ENCODE results near the gene ERCC1.

Gene ERCC1

DNA sequence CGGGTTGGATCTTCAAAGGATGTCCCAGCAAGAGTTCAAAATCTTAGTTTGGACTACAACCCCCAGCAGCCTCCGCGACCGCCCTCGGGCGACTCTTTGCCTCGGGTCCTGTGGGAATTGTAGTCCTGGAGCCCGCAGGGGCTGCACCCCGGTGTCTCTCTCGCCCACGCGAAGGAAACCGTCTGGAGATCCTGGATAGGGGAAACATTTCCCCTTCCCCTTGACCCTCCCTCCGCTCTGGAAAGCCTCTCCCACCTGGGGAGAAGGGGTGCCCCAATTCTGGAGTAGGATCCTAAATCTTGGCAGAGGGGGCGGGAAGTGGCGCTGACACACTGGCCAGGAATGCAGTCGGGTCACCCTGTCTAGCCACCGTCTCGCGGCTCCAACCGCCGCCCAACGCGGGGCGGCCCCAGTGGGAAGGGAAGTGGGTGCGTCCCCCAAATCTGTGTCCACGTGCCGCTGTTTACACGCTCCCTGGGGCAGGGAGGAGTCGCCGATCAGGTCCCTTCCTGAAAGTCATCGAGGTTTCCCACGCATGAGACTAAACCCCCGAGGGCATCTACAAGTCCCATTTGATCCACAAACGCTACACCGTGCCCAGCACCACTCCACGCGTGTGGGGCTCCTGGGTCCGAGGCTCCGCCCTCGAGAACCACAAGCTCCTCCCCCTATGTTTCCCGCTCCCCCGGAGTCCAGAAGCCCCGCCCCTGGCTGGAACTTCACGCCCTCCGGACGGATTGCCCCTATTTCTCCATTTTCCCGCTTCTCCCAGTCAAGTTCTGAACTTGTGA lies 18.1 kb downstream of the ERCC1 start:
- DNase-seq (ENCODE audit: low read depth): peak; percentile 80

DNA sequence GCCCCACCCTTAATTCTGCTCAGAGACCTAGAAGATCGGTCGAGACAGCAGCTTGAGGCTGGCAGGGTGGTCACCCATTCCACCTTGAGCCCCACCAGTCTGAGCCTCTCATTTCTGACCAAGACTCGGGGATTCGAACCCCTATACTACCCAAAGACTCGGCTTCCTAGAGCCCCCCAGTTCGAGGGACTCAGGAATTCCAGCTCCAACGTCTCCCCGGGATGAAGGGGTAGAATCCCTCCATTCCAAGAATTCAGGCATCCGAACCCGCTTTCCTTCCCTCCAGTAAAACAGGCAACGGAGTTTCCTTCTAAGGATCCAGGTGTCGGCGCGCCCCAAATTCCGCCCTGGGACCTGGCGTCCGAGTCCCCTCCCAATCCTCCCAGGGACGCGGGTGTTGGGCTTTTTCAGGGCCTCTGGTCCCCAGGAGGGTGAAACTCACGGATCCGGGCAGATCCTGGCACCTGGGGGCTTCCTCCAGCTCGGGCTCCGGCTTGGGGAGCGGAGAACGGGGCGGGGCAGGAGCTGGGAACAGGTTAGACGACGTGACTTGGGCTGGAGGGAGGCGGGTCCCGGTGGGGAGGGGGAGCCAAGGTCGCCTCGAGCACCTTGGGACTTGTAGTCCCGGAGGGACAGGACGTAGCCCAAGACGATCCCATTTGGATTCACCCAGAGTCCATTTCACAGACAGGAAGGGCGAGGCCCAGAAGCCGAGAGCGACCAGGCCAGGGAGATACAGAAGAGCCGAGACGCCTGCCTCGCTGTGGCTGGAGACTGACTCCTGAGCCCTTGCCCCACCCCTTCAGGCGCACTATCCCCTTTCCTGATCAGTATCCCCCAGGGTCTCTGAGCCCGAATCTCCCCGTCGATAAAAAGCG lies 18.9 kb downstream of the ERCC1 start, which contains the start of gene PPP1R13L:
Gene PPP1R13L (minus strand): TSS at position 513 of the 878 bp plus-strand sequence. CDS start 6,751 bp downstream, outside the sequence.
- no peak for DNase-seq (ENCODE audit: low read depth)

DNA sequence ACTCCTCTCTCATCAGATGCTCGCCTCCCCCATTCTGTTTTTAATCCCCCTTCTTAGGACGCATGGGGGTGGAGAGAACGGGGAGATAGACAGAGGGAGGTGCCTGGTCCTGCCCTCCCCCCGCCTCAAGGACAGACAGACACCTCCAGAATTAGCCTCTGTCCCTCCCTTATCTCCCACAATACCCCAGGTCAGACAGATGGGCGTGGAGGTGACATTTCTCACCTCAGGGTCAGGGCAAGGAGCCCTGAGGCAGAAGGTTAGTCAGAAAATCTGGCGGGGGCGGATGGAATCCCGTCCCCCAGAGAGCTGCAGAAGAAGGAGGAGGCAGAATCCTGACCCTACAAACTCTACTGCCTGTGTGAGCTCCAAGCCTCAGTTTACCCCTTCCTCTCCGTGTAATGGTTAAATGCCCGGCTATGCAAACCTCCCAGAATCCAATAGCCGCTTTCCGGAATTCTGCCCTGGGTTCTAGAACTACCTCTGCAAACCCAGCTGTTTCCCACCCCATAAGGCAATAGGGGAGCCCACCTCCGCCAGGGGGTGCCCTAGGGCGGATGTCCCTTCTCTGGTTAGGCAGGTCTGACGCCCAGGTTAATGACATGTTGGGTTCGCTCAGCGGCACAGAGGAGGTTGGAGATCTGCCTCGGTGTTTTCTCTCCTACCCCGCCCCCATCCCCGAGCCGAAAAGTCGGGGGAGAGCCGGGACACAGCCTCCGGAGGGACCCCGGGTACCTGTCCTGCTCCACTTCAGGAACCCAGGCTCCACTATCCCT lies 19.7 kb downstream of the ERCC1 start:
- DNase-seq (ENCODE audit: low read depth): peak; percentile 50

DNA sequence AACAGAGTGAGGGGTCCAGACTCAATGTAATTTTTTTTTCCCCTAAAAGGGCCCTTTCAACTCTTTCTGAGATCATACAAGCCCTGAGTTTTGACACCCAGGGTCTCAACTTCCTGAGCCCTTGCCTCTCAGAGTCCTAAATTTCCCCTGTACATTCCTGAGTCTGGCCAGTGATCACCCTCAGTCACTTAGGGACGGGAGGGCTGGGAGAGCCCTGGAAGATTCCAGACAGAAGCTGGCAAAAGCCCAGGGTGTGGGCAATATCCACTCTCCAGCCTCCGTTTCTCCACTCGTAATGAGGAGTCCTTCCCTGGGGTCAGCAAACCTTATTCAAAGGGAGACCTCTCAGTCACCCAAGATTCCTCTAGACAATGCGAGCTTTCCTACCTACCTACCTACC lies 20.4 kb downstream of the ERCC1 start:
- no peak for DNase-seq (ENCODE audit: low read depth)

DNA sequence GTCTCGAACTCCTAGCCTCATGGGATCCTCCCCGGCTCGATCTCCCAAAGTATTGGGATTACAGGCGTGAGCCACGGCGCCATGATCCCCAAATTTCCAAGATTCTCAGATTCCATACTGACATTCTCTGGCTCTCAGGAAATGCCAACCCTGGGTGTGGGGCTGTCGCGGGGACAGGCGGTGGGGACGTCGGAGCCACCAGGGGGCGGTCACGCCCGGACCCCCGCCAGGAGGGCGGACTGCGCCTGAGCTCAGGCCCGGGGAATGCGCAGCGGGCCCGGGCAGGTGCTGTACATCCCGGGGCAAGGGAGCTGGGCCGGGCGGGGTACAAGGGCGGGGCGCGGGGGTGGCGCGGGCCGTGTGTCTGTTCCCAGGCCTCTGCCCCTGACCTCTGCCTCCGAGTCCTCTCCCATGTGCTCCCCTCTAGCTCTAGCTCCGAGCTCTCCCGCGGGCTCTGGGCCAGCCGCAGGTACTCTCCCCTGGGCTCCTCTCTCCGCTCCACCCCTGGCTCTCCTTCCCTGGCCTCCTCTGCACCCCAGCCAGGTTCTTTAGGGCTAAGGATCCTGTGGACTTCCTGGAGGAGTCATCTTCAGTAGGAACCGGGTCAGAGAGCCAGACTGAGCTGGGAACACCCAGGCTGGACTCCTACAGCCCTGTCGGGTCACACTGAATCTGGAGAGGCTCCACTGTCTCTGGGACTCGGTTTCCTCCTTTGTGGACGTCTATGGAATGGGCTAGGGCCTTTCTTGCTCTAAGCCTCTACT lies 21.2 kb downstream of the ERCC1 start:
- no peak for DNase-seq (ENCODE audit: low read depth)

DNA sequence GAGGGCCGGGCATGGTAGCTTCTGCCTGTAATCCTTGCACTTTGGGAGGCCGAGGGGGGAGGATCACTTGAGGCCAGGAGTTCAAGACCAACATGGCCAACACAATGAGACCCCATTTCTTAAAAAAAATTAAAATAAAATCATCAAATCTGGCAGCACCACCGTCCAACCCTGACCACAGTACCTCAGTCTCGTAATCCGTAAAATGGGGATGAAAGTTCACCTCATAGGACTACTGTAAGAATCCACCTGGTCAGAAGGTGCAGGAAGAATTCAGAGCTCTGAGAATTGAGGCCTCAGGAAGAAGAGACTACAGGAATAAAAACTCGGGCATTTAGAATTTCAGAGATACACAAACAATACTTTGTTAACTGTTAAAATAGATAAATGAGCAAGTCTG lies 21.9 kb downstream of the ERCC1 start:
- DNase-seq (ENCODE audit: low read depth): no peak

DNA sequence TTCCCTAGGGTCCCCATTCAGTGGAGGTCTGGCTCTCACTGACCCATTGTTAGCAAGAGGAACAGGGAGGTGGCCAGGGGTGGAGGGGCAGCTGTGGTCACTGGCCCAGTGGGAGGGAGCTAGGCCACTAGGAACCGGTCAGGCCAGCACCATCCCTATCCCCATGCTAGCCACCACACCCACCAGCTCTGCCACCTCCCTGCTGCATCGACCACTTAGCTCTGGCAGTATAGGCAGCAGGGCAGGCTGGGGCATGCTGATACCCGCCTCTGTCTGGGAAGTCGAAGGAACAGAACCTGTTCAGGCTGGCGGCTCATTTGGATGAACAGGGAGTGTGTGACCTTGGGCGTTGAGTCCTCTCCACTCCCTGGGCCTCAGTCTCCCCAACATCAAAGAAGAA lies 23.5 kb downstream of the ERCC1 start:
- no peak for DNase-seq (ENCODE audit: low read depth)

DNA sequence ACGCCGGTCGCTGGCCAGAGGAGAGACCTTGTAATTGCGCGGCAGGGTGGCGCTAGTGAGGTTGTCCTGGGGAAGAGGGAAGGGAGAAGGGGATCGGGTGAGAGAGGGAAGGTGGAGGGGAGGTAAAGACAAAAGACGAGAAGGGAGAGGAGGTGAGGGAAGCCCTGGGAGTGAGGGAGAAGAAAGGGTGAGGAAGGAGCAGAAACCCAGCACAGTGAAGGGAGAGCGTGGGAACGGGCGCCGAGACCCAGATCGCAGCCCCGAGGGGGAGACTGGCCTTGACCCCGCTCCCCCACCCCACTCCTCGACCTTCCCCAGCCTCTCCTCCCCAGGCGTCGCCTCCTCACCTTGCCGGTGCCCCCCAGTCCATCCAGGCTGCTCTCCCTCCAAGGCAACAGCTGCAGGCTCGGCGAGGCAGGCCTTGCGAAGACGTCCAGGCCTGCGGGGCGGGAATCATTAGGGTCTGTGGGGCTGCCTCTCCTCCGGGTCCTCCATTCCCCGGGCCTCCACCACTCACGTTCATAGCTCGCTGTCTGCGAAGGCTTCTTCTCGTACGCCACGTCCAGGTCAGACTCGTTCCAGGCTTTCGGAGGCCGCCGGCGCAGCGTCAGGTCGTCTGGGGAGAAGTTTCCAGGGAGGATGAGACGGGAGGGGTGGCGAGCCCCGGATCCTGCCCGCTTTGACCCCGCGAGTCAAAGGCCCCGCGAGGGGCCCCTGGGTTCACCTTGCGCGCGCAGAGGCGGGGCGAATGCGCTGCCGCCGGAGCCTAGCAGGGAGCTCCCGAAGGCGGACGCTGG lies 27.7 kb downstream of the ERCC1 start:
- DNase-seq (ENCODE audit: low read depth): no peak

DNA sequence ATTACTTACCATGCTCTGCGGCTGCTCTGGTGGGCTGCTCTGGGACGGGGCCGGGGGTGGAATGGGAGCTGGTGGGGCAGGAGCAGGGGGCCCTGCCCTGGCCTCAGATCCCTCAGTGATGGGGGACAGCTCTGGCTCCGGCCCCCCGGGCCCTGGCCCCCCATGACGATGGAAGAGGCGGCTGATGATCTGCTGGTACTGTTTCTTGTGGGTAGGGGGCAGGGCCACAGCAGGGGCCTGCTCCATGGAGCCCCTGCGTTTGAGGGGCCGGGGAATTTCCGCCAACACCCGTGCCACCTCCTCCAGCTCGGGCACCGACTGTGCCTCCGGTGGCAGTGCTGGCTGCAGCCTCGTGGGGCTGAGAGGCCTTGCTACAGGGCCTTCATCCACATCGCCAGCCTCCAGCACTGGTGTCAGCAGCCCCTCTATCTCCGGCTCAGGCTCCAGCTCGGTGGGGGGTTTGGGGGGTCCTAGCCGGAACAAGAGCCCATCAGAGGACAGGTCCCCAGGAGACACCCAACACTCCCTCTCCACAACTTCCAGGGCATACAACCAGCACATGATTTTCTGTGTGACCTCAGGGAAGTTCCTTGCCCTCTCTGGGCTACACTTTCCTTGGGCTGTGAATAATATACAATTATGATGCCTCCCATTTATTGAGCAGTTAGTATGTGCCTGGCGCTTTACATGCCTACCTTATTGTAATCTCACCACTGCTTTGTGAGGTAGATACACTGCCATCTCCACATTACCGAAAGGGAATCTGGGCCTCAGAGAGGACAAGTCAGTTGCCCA lies 31.6 kb downstream of the ERCC1 start:
- no peak for DNase-seq (ENCODE audit: low read depth)

DNA sequence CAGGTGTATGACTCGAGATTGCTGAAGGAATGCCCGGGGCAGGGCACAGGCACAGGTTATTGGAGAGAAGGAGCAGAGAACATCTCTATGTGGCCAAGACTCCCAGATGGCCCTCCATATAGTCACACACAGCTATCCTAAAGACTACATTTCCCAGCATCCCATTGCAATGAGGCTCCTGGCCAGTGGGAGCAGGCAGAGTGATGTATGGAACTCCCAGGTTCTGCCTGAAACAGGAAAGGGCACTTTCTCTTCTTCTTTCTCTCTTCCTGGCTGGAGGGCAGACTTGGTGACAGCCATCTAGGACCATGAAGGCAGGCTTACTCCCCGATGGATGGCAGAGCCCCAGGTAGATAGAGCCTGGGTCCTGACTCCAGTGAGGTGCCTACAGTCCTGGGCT lies 32.4 kb downstream of the ERCC1 start:
- DNase-seq (ENCODE audit: low read depth): no peak

DNA sequence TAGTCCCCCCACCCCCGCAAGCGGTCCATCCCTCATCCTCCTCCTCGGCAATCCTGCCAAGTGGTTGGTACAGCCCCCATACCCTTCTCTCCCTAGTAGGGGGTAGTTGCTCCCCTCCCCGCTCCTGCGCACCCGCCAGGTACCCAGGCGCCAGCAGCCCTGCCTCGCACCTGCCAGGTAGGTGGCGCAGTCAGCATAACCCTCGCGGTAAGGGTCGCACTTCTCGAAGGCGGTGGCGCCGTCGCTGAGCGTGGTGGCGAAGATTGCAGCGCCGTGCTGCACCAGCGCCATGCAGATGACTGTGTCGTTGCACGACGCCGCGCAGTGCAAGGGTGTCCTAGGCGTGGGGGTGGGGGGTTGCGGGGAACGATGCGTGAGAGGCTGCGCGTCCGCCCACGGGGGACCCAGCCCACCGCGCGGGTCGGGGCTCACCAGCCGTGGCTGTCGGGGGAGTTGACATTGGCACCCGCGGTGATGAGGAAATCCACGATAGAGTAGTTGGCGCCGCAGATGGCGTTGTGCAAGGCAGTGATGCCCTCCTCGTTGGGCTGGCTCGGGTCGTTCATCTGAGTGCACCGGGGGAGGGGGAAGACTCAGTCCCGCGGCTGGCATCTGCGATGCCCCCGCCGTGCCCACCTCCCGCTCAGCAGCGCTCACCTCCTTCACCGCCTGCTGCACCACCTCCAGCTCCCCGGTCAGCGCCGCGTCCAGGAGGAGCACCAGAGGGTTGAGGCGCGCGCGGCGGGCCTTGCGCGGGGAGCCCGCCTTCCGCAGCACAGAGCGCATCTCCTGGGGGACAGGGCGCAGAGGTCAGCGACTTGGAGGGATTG lies 38.1 kb downstream of the ERCC1 start:
- DNase-seq (ENCODE audit: low read depth): no peak

DNA sequence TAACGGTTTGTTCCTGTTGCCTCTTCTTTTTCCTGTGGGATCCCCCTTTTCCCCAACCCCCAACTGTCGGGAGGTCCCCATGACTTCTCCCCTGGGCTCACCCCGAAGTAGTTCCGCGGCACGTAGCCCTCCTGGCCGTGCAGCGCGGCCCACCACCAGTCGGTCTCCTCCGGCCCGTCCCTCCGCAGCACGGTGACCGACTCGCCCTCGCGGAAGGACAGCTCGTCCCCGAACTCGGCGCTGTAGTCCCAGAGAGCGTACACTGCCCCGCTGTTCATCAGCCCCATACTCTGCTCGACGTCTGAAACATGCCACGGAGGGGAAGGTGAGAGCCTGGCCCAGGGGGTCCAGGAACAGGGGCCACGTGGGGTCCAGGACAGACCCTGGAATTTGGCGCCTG lies 41.3 kb downstream of the ERCC1 start:
- DNase-seq (ENCODE audit: low read depth): no peak

DNA sequence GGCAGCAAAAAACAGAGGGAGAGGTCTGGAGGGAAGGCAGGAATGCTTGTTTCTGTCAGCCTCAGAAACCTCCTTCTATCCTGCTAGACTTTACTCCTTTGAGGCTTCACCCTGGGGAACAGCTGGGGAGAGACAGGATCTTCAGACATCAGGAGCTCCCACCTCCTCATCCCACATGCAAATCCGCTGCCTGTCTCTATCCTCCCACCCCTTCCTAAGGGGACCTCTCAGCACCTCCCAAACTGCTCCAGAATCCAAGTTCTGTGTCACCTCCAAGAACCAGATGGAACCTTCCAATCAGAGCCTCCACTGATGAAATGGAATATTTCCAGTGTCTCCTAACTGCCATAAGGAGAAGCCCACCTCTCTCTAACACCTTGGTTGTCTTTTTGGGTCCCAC lies 43.6 kb downstream of the ERCC1 start:
- DNase-seq (ENCODE audit: low read depth): no peak

DNA sequence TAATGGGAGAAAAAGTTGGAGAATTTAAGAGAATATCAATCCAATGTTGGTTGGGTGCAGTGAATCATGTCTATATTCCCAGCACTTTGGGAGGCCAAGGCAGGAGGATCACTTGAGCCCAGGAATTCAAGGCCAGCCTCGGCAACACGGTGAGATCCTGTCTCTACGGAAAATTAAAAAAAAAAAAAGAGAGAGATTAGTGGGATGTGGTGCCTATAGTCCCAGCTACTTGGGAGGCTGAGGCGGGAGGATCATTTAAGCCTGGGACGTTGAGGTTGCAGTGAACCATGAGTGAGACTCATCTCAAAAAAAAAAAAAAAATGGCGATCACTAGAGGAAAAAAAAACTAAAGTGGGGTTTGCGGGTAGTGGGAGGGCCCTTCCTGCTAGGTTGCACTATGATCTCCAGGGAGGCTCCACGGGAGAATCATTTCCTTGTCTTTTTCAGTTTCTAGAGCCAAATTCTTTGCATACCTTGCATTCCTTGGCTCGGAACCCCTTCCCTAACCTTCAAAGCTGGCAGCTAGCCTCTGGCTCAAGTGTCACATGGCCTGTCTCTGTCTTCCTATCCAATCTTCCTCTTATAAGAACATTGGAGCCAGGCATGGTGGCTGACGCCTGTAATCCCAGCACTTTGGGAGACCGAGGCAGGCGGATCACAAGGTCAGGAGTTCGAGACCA lies 47.5 kb downstream of the ERCC1 start:
- DNase-seq (ENCODE audit: low read depth): no peak

DNA sequence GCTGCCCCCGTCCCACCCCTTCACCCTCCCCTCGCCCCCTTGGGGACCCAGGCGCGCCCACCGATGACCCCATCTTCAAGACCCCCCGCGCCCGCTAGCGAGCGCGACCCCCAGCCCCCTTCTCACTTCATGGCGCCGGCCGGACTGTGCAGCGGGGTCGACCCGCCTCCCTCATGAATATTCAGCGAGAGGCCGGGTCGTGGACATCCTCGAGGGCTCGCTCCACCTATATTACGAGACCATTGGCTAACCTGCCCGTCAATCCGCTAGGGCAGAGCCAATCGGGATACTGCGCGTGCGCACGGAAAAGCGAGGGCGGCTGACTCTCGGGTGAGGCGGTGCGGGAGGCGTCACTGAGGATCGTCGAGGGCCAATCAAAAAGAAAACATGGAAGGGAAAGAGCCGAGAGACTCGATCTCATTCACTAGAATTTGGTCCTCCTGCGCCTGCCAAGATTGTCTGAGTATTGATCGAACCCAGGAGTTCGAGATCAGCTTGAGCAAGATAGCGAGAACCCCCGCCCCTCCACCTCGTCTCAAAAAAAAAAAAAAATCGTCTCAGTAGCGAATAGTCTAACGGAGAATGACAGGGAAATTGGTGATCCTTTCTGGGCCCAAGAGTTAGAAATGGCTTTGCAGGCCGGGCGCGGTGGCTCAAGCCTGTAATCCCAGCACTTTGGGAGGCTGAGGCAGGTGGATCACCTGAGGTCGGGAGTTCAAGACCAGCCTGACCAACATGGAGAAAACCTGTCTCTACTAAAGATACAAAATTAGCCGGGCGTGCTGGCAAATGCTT lies 53.1 kb downstream of the ERCC1 start, which contains the start of gene ERCC2:
Gene ERCC2 (minus strand): TSS at position 164 of the 795 bp plus-strand sequence. CDS start 33 bp downstream, at position 131.
- peak; percentile 99 for DNase-seq (ENCODE audit: low read depth)

DNA sequence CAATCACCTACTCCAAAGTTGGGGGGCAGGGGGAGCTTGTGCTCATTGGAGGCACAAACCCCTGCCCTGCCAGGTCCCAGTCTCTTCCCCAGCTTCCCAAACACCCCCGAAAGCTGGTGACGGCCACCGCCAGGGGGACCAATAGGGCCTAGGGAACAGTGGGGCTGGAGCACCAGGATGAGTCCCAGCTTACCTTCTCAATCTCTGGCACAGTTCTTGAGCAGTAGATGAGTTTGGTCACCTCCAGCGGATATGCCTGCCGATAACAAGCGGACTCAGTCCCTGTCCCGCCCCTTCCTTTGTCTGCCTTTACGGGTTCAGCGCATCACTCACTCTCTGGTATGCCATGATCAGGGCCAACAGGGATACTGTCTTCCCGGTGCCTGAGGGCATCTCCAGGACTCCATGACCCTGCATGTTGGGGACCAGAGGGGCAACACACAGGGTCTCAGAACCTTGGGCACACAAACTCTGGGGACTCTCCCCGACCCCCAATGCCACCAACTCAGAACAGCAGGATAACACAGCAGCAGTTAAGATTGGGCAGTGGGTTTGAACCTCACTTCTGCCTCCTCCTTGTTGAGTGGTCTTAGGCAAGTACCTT lies 54.9 kb downstream of the ERCC1 start:
- no peak for DNase-seq (ENCODE audit: low read depth)

DNA sequence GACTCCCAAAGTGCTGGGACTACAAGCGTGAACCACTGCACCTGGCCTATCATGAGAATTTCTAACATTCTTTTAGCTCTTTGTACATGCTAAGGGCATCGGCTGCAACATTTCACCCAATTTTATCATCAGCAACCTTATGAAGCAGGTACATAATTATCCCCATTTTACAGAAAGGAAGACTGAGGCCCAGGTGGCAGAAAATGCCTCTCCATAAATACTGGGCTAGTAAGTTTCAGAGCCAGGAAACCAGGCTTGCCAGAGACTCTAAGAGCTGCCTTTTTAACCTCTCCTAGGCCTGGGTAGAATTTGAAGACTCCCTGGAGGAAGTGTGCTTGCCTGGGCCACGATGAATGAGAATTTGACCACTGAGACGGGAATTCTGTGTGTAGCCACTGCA lies 55.6 kb downstream of the ERCC1 start:
- no peak for DNase-seq (ENCODE audit: low read depth)

All from T follicular helper cell (primary cell).